GM12878 (cell line): ENCODE results near the gene NUDCD2. TPM values are rescaled to one million over a fixed set of nuclear protein-coding genes. Genes with fewer than 3 reads are reported as not detected.

Experiments
- JUND ChIP-seq: IDR thresholded peaks from 2 replicates; pipeline ENCODE4 v1.6.1; 2012; ENCODE audit warnings: low read depth, mild to moderate bottlenecking, low read length, improper control_type of control experiment, moderate library complexity
- MTA3 ChIP-seq: IDR thresholded peaks from 2 replicates; pipeline ENCODE4 v1.6.1; 2012; ENCODE audit warnings: low read length, inconsistent platforms, borderline replicate concordance
- NFXL1 ChIP-seq: fragments of 450-650 bp; IDR thresholded peaks from 2 replicates; pipeline ENCODE4 v1.6.1; 2017; ENCODE audit warnings: antibody characterized with exemption, mild to moderate bottlenecking, borderline replicate concordance
- PAX5 ChIP-seq: IDR thresholded peaks from 2 replicates; pipeline ENCODE4 v1.6.1; 2011; ENCODE audit warnings: low read depth, low read length, borderline replicate concordance
- POLR2A ChIP-seq: IDR thresholded peaks from 2 replicates; pipeline ENCODE4 v1.6.1; 2011; ENCODE audit warnings: low read depth, mild to moderate bottlenecking, low read length
- POU2F2 ChIP-seq: IDR thresholded peaks from 3 replicates; pipeline ENCODE4 v1.6.1; 2011; ENCODE audit warnings: low read depth, mild to moderate bottlenecking, low read length, borderline replicate concordance
- RUNX3 ChIP-seq: IDR thresholded peaks from 2 replicates; pipeline ENCODE4 v1.6.1; 2012; ENCODE audit warnings: low read length, inconsistent platforms
- ZBTB33 ChIP-seq: fragments of 450-650 bp; IDR thresholded peaks from 2 replicates; pipeline ENCODE4 v1.6.1; 2017; ENCODE audit warnings: mild to moderate bottlenecking
- polyA plus RNA-seq, 11 experiments: library from polyadenylated mRNA; depleted of rRNA in 4 of 11; unstranded in 6 of 11; stranded (reverse) in 5 of 11; fragments of >200 nt; fragmentation: Nextera tagmentation in 4 of 11; fragmentation: Illumina TruSeq in 1 of 11; extraction: Ambion mirVana in 4 of 11; extraction: Trizol in 1 of 11; gene quantifications; 1 replicate in 1 of 11; 2 replicates in 10 of 11; pipeline versions ENCODE4 v1.2.1 to v1.2.3, GENCODE V29; 2011 to 2016; ENCODE audit warnings: inconsistent platforms in 2 of 11, missing spikeins in 2 of 11, low read depth in 1 of 11
- total RNA-seq, 4 experiments: library from RNA; depleted of rRNA in 3 of 4; stranded (reverse); fragments of >200 nt in 3 of 4; fragmentation: Illumina TruSeq in 1 of 4; extraction: Trizol in 1 of 4; gene quantifications; 2 replicates each; pipeline versions ENCODE4 v1.2.1 to v1.2.3, GENCODE V29; 2013 to 2021

The NUDCD2 gene
- total and polyA plus RNA-seq, 10 of the 15 experiments (the other 5 are each of a cell fraction or from before 2014, with no cell fraction given), result 9.1 to 133 (median 24.6) TPM

GRCh38 chr5:163504079-163504931, 44.4 kb upstream of the NUDCD2 start (continued):
- TF ChIP-seq POLR2A (peak; percentile 57), NFXL1 (no peak), RUNX3 (peak; percentile 75), JUND (no peak), PAX5 (no peak), ZBTB33 (no peak), POU2F2 (0 out of 3 replicates have a peak, but pooled peaks have one; percentile 40), MTA3 (no peak)
